Caco-2 (cell line): Measurements from ENCODE around the gene GCG. TPM values are rescaled to one million over a fixed set of nuclear protein-coding genes. Genes with fewer than 3 reads are reported as not detected.

Experiments used
- BruUV-seq: library from RNA; stranded (reverse); fragments of 400-500 nt; replicated peaks from 2 replicates; lab custom pipeline; 2021; lab: Mats Ljungman, UMichigan
- CTCF ChIA-PET: fragments of 300-600 bp; sonication (Branson Sonifier 250); formaldehyde crosslinking; loops from one replicate; lab custom pipeline; 2022; ENCODE audit warnings: antibody characterized with exemption; lab: Charles Lee
- POLR2A ChIA-PET: fragments of 300-600 bp; sonication (Branson Sonifier 250); formaldehyde crosslinking; loops from one replicate; lab custom pipeline; 2022; ENCODE audit warnings: antibody characterized with exemption; lab: Charles Lee
- DNase-seq, 2 experiments: peaks; one replicate each; pipeline versions ENCODE4 v3.0.0 to v3.0.0-alpha.2; 2020 to 2022
- H3K27me3 ChIP-seq: replicated peaks from 2 replicates; pipeline ENCODE4 v1.6.0; 2011; ENCODE audit warnings: low read length; ENCODE audit not compliant: control insufficient read depth, insufficient read depth
- H3K36me3 ChIP-seq: 2 replicates; pipeline ENCODE4 v1.5.1; 2011; ENCODE audit warnings: low read length; ENCODE audit not compliant: control insufficient read depth, insufficient read depth
- H3K4me1 ChIP-seq: fragments of 250-450 bp; sonication (Bioruptor Pico); 2 replicates; pipeline ENCODE4 v1.5.1; 2020; ENCODE audit warnings: mild to moderate bottlenecking
- H3K4me3 ChIP-seq: 2 replicates; pipeline ENCODE4 v1.5.1; 2011; ENCODE audit warnings: low read depth, mild to moderate bottlenecking, control low read depth, low read length
- H3K9me3 ChIP-seq: fragments of 250-450 bp; sonication (Bioruptor Pico); 2 replicates; pipeline ENCODE4 v1.5.1; 2020; ENCODE audit warnings: mild to moderate bottlenecking, moderate library complexity
- H3K27ac Mint-ChIP-seq: one replicate; pipeline ENCODE4 v1.8.0; 2022; ENCODE audit warnings: mixed read lengths; ENCODE audit not compliant: unreplicated experiment
- H3K27me3 Mint-ChIP-seq: one replicate; pipeline ENCODE4 v1.8.0; 2022; ENCODE audit warnings: mixed read lengths; ENCODE audit not compliant: insufficient read depth, unreplicated experiment
- H3K36me3 Mint-ChIP-seq: one replicate; pipeline ENCODE4 v1.8.0; 2022; ENCODE audit warnings: mild to moderate bottlenecking, mixed read lengths; ENCODE audit not compliant: insufficient read depth, unreplicated experiment
- H3K4me1 Mint-ChIP-seq: one replicate; pipeline ENCODE4 v1.8.0; 2022; ENCODE audit warnings: low read depth, mixed read lengths; ENCODE audit not compliant: unreplicated experiment
- H3K4me3 Mint-ChIP-seq: one replicate; pipeline ENCODE4 v1.8.0; 2022; ENCODE audit warnings: mild to moderate bottlenecking, moderate library complexity, mixed read lengths; ENCODE audit not compliant: unreplicated experiment
- H3K9me3 Mint-ChIP-seq: one replicate; pipeline ENCODE4 v1.8.0; 2022; ENCODE audit warnings: mixed read lengths; ENCODE audit not compliant: unreplicated experiment
- CTCF ChIP-seq, 2 experiments: fragments of 200-600 bp in 1 of 2; IDR thresholded peaks; 1 replicate in 1 of 2; 2 replicates in 1 of 2; pipeline versions ENCODE4 v1.5.1 to v1.8.0; 2011 to 2022; ENCODE audit warnings: antibody characterized with exemption in 1 of 2, control low read depth in 1 of 2, inconsistent platforms in 1 of 2, low read depth in 1 of 2, low read length in 1 of 2, mild to moderate bottlenecking in 1 of 2, moderate library complexity in 1 of 2; ENCODE audit not compliant: insufficient read depth in 1 of 2, severe bottlenecking in 1 of 2, unreplicated experiment in 1 of 2
- intact Hi-C: fragments of 100-400 bp; cut with micrococcal nuclease; formaldehyde crosslinking; loops from one replicate; pipeline ENCODE4 v1.10.0; 2022; ENCODE audit not compliant: unreplicated experiment
- total RNA-seq: library from RNA; stranded (reverse); gene quantifications from 2 replicates; pipeline ENCODE4 v1.2.3, GENCODE V29; 2022

Gene GCG
- total RNA-seq, 1 experiment from 2014 or later: not detected

GRCh38 chr2:162127422-162127821 lies 24.6 kb downstream of the GCG start:
- no peak overlapping the region for H3K4me3 Mint-ChIP-seq
- H3K9me3 Mint-ChIP-seq: no peaks in the 10 kb centered on the region
- BruUV-seq: no TSS peak
- H3K27me3 Mint-ChIP-seq: no peaks in the 10 kb centered on the region
- H3K36me3 Mint-ChIP-seq: no peaks in the 10 kb centered on the region
- H3K4me1 ChIP-seq: peaks cover 15% of the 10 kb centered on the region
- TF ChIP-seq CTCF (IDR thresholded peaks at IDR 0.05; ENCODE audit: insufficient read depth in 1 of 2, low read depth in 1 of 2, low read length in 1 of 2, severe bottlenecking in 1 of 2, unreplicated experiment in 1 of 2): no peak
- intact Hi-C loops: no loop called here
- H3K27me3 ChIP-seq: no peaks in the 10 kb centered on the region; the same call in 1 of the 2 replicates
- H3K9me3 ChIP-seq: peaks cover 7% of the 10 kb centered on the region; the same call in 1 of the 2 replicates
- no peak overlapping the region for H3K27ac Mint-ChIP-seq
- ChIA-PET CTCF (no interaction called here), POLR2A (no interaction called here)
- no peak overlapping the region for H3K4me3 ChIP-seq
- peaks cover 18% of the 10 kb centered on the region for H3K4me1 Mint-ChIP-seq
- no peak for DNase-seq
- H3K36me3 ChIP-seq: no peaks in the 10 kb centered on the region

GRCh38 chr2:162126527-162126926 lies 25.5 kb downstream of the GCG start:
- Histone ChIP-seq H3K36me3 (no peaks in the 10 kb centered on the region), H3K9me3 (peaks cover 7% of the 10 kb centered on the region; the same call in 1 of the 2 replicates), H3K4me3 (no peak overlapping the region), H3K27me3 (no peaks in the 10 kb centered on the region; the same call in 1 of the 2 replicates), H3K4me1 (peaks cover 15% of the 10 kb centered on the region)
- Mint-ChIP-seq H3K9me3 (no peaks in the 10 kb centered on the region), H3K36me3 (no peaks in the 10 kb centered on the region), H3K27ac (no peak overlapping the region), H3K4me3 (no peak overlapping the region), H3K27me3 (no peaks in the 10 kb centered on the region), H3K4me1 (peaks cover 18% of the 10 kb centered on the region)
- POLR2A ChIA-PET: no interaction called here
- TF ChIP-seq CTCF (IDR thresholded peaks at IDR 0.05; ENCODE audit: insufficient read depth in 1 of 2, low read depth in 1 of 2, low read length in 1 of 2, severe bottlenecking in 1 of 2, unreplicated experiment in 1 of 2): no peak
- BruUV-seq: no TSS peak
- CTCF ChIA-PET: interaction anchor here (1.0 kb wide), 1 partner anchor 130 kb away, joined by 3 read pairs; no protein-coding TSS in a partner anchor
- no peak for DNase-seq
- intact Hi-C loops: no loop called here

GRCh38 chr2:162126111-162126519 lies 25.9 kb downstream of the GCG start:
- no peak overlapping the region for H3K4me3 ChIP-seq
- ChIA-PET POLR2A (interaction anchor here (1.8 kb wide), 1 partner anchor 13 kb away, joined by 5 read pairs; no protein-coding TSS in a partner anchor), CTCF (interaction anchor here (1.0 kb wide), 1 partner anchor 130 kb away, joined by 3 read pairs; no protein-coding TSS in a partner anchor)
- Mint-ChIP-seq H3K4me1 (peaks cover 18% of the 10 kb centered on the region), H3K27ac (no peak overlapping the region), H3K4me3 (no peak overlapping the region), H3K9me3 (no peaks in the 10 kb centered on the region), H3K27me3 (no peaks in the 10 kb centered on the region), H3K36me3 (no peaks in the 10 kb centered on the region)
- BruUV-seq: no TSS peak
- no peak for TF ChIP-seq CTCF (IDR thresholded peaks at IDR 0.05; ENCODE audit: insufficient read depth in 1 of 2, low read depth in 1 of 2, low read length in 1 of 2, severe bottlenecking in 1 of 2, unreplicated experiment in 1 of 2)
- no peaks in the 10 kb centered on the region; the same call in 1 of the 2 replicates for H3K27me3 ChIP-seq
- H3K4me1 ChIP-seq: peaks cover 17% of the 10 kb centered on the region
- DNase-seq: no peak
- H3K36me3 ChIP-seq: no peaks in the 10 kb centered on the region
- intact Hi-C loops: no loop called here
- peaks cover 7% of the 10 kb centered on the region; the same call in 1 of the 2 replicates for H3K9me3 ChIP-seq
